Caco-2 (cell line): ENCODE data around the gene DEPDC1B. TPM values are rescaled to one million over a fixed set of nuclear protein-coding genes. Genes with fewer than 3 reads are reported as not detected.
A peak's percentile ranks its signal among the peaks of the same experiment; 100 is the strongest.

Source experiments
- BruUV-seq: library from RNA; stranded (reverse); fragments of 400-500 nt; replicated peaks from 2 replicates; lab custom pipeline; 2021; lab: Mats Ljungman, UMichigan
- CTCF ChIA-PET: fragments of 300-600 bp; sonication (Branson Sonifier 250); formaldehyde crosslinking; loops from one replicate; lab custom pipeline; 2022; ENCODE audit warnings: antibody characterized with exemption; lab: Charles Lee
- POLR2A ChIA-PET: fragments of 300-600 bp; sonication (Branson Sonifier 250); formaldehyde crosslinking; loops from one replicate; lab custom pipeline; 2022; ENCODE audit warnings: antibody characterized with exemption; lab: Charles Lee
- DNase-seq, 2 experiments: peaks; one replicate each; pipeline versions ENCODE4 v3.0.0 to v3.0.0-alpha.2; 2020 to 2022
- H3K27me3 ChIP-seq: replicated peaks from 2 replicates; pipeline ENCODE4 v1.6.0; 2011; ENCODE audit warnings: low read length; ENCODE audit not compliant: control insufficient read depth, insufficient read depth
- H3K36me3 ChIP-seq: 2 replicates; pipeline ENCODE4 v1.5.1; 2011; ENCODE audit warnings: low read length; ENCODE audit not compliant: control insufficient read depth, insufficient read depth
- H3K4me1 ChIP-seq: fragments of 250-450 bp; sonication (Bioruptor Pico); 2 replicates; pipeline ENCODE4 v1.5.1; 2020; ENCODE audit warnings: mild to moderate bottlenecking
- H3K4me3 ChIP-seq: 2 replicates; pipeline ENCODE4 v1.5.1; 2011; ENCODE audit warnings: low read depth, mild to moderate bottlenecking, control low read depth, low read length
- H3K9me3 ChIP-seq: fragments of 250-450 bp; sonication (Bioruptor Pico); 2 replicates; pipeline ENCODE4 v1.5.1; 2020; ENCODE audit warnings: mild to moderate bottlenecking, moderate library complexity
- H3K27ac Mint-ChIP-seq: one replicate; pipeline ENCODE4 v1.8.0; 2022; ENCODE audit warnings: mixed read lengths; ENCODE audit not compliant: unreplicated experiment
- H3K27me3 Mint-ChIP-seq: one replicate; pipeline ENCODE4 v1.8.0; 2022; ENCODE audit warnings: mixed read lengths; ENCODE audit not compliant: insufficient read depth, unreplicated experiment
- H3K36me3 Mint-ChIP-seq: one replicate; pipeline ENCODE4 v1.8.0; 2022; ENCODE audit warnings: mild to moderate bottlenecking, mixed read lengths; ENCODE audit not compliant: insufficient read depth, unreplicated experiment
- H3K4me1 Mint-ChIP-seq: one replicate; pipeline ENCODE4 v1.8.0; 2022; ENCODE audit warnings: low read depth, mixed read lengths; ENCODE audit not compliant: unreplicated experiment
- H3K4me3 Mint-ChIP-seq: one replicate; pipeline ENCODE4 v1.8.0; 2022; ENCODE audit warnings: mild to moderate bottlenecking, moderate library complexity, mixed read lengths; ENCODE audit not compliant: unreplicated experiment
- H3K9me3 Mint-ChIP-seq: one replicate; pipeline ENCODE4 v1.8.0; 2022; ENCODE audit warnings: mixed read lengths; ENCODE audit not compliant: unreplicated experiment
- intact Hi-C: fragments of 100-400 bp; cut with micrococcal nuclease; formaldehyde crosslinking; loops from one replicate; pipeline ENCODE4 v1.10.0; 2022; ENCODE audit not compliant: unreplicated experiment
- total RNA-seq: library from RNA; stranded (reverse); gene quantifications from 2 replicates; pipeline ENCODE4 v1.2.3, GENCODE V29; 2022
- TF ChIP-seq, protein P1 (sequence below), 2 experiments: fragments of 200-600 bp in 1 of 2; IDR thresholded peaks; 1 replicate in 1 of 2; 2 replicates in 1 of 2; pipeline versions ENCODE4 v1.5.1 to v1.8.0; 2011 to 2022; ENCODE audit warnings: antibody characterized with exemption in 1 of 2, control low read depth in 1 of 2, inconsistent platforms in 1 of 2, low read depth in 1 of 2, low read length in 1 of 2, mild to moderate bottlenecking in 1 of 2, moderate library complexity in 1 of 2; ENCODE audit not compliant: insufficient read depth in 1 of 2, severe bottlenecking in 1 of 2, unreplicated experiment in 1 of 2

Gene DEPDC1B
- total RNA-seq, 1 experiment from 2014 or later, result 44.9 TPM

DNA sequence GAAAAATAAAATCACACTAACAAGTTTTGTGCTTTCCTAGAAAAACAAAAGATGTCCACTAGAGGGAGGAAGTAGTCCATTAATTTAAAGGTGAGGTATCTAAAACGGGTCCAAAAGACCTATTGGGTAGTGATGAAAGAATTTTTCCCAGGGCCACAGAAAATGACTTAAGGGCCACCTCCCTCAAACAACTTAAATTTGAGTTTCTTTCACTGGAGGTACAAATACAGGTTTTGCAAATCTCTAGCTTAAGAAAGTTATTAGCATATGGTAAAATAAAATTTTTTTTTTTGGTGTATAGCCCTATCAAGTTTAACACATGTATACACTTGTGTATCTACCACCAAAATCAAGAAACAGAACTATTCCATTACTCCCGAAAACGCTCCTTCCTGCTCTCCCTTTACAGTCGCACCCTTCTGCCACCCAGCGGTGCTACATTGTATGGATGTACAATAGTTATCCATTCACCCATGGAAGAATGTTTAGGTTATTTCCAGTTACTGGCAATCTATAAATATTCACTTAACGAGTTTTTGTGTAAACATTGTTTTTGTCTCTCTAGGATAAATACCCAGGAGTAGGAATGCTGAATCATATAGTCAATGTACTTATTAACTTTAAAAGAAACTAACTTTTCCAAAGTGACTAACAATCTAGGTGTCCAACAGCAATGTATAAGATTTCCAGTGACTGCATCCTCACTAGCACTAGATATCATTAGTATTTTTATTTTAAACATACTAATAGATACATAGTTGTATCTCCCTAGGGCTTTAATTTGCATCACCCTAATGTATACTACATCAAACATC, 21.9 kb downstream of the DEPDC1B start:
- BruUV-seq, result no TSS peak
- peaks cover 3% of the 10 kb centered on the region; the same call in 1 of the 2 replicates for H3K36me3 ChIP-seq
- Mint-ChIP-seq H3K4me3 (peak overlapping the region; percentile 56), H3K4me1 (peaks cover 65% of the 10 kb centered on the region), H3K36me3 (peaks cover 14% of the 10 kb centered on the region), H3K9me3 (no peaks in the 10 kb centered on the region), H3K27ac (peak overlapping the region; percentile 31), H3K27me3 (no peaks in the 10 kb centered on the region)
- intact Hi-C loops, result loop anchor here (1.0 to 10.0 kb wide), 7 partner anchors 21 to 657 kb away; partner anchors contain the start of gene ZSWIM6
- ChIA-PET POLR2A (interaction anchor here (0.7 to 2.5 kb wide), 2 partner anchors 22 to 56 kb away, joined by 3 to 13 read pairs; partner anchors contain the start of gene DEPDC1B), CTCF (interaction anchor here (0.7 to 1.2 kb wide), 7 partner anchors 9 to 251 kb away, joined by 3 to 24 read pairs (median 4); partner anchors contain the start of gene DEPDC1B)
- H3K27me3 ChIP-seq, result no peaks in the 10 kb centered on the region
- H3K4me1 ChIP-seq, result peaks cover 50% of the 10 kb centered on the region
- H3K9me3 ChIP-seq, result no peaks in the 10 kb centered on the region
- TF ChIP-seq, protein P1, sequence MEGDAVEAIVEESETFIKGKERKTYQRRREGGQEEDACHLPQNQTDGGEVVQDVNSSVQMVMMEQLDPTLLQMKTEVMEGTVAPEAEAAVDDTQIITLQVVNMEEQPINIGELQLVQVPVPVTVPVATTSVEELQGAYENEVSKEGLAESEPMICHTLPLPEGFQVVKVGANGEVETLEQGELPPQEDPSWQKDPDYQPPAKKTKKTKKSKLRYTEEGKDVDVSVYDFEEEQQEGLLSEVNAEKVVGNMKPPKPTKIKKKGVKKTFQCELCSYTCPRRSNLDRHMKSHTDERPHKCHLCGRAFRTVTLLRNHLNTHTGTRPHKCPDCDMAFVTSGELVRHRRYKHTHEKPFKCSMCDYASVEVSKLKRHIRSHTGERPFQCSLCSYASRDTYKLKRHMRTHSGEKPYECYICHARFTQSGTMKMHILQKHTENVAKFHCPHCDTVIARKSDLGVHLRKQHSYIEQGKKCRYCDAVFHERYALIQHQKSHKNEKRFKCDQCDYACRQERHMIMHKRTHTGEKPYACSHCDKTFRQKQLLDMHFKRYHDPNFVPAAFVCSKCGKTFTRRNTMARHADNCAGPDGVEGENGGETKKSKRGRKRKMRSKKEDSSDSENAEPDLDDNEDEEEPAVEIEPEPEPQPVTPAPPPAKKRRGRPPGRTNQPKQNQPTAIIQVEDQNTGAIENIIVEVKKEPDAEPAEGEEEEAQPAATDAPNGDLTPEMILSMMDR (IDR thresholded peaks at IDR 0.05; ENCODE audit: insufficient read depth in 1 of 2, low read depth in 1 of 2, low read length in 1 of 2, severe bottlenecking in 1 of 2, unreplicated experiment in 1 of 2), result peak; percentile 36 to 67
- H3K4me3 ChIP-seq, result no peak overlapping the region
- peak; percentile 50 to 64 for DNase-seq

DNA sequence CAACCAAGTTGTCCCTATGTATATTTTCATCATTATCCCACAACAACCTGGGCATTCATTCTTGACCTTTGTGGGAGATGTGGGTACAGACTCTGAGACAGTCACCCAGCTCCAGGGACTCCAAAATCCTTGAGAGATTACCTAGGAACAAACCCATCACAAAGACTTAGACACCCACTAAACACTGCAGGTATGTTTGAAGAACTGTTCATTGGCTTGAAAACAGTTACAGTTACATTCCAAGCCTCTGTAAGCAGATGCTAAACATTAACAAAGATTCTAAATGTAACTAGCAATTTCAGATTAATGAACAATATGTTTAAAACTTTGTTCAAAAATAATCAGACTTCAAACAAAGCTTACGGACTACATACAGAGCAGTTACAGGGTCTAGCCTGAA, 24.7 kb downstream of the DEPDC1B start:
- TF ChIP-seq, protein P1 (IDR thresholded peaks at IDR 0.05; ENCODE audit: insufficient read depth in 1 of 2, low read depth in 1 of 2, low read length in 1 of 2, severe bottlenecking in 1 of 2, unreplicated experiment in 1 of 2), result no peak
- ChIA-PET CTCF (interaction anchor here (0.9 to 4.6 kb wide), 4 partner anchors 24 to 169 kb away, joined by 3 to 25 read pairs (median 4); partner anchors contain the start of genes DEPDC1B and ELOVL7), POLR2A (no interaction called here)
- Histone ChIP-seq H3K4me3 (no peak overlapping the region), H3K9me3 (no peaks in the 10 kb centered on the region), H3K36me3 (peaks cover 3% of the 10 kb centered on the region; the same call in 1 of the 2 replicates), H3K4me1 (peaks cover 76% of the 10 kb centered on the region), H3K27me3 (no peaks in the 10 kb centered on the region)
- peaks cover 91% of the 10 kb centered on the region for H3K4me1 Mint-ChIP-seq
- no peaks in the 10 kb centered on the region for H3K9me3 Mint-ChIP-seq
- intact Hi-C loops, result loop anchor here (10.0 kb wide), 2 partner anchors 630 to 660 kb away; partner anchors contain the start of gene ZSWIM6
- no peaks in the 10 kb centered on the region for H3K27me3 Mint-ChIP-seq
- BruUV-seq, result no TSS peak
- DNase-seq, result no peak
- no peak overlapping the region for H3K4me3 Mint-ChIP-seq
- peak overlapping the region; percentile 91 for H3K27ac Mint-ChIP-seq
- H3K36me3 Mint-ChIP-seq, result peaks cover 11% of the 10 kb centered on the region
